GM06990 (cell line): ENCODE measurements around the gene ECHDC3.

ENCODE experiments used
- DNase-seq: peaks from one replicate; pipeline ENCODE4 v3.0.0-alpha.2; 2011; ENCODE audit not compliant: insufficient read length; ENCODE audit errors: extremely low read depth
- H3K27me3 ChIP-seq: replicated peaks from 2 replicates; pipeline ENCODE4 v1.6.0; 2011; ENCODE audit warnings: low read length; ENCODE audit not compliant: control insufficient read depth, insufficient read depth
- H3K36me3 ChIP-seq: 2 replicates; pipeline ENCODE4 v1.5.1; 2011; ENCODE audit warnings: low read length; ENCODE audit not compliant: control insufficient read depth, insufficient read depth
- H3K4me3 ChIP-seq: replicated peaks from 2 replicates; pipeline ENCODE4 v1.5.1; 2011; ENCODE audit warnings: low read depth, mild to moderate bottlenecking, control low read depth, low read length
- TF ChIP-seq, protein P1 (sequence below): IDR thresholded peaks from 2 replicates; pipeline ENCODE4 v1.5.1; 2011; ENCODE audit warnings: low read length, control low read depth, mild to moderate bottlenecking, inconsistent platforms; ENCODE audit not compliant: insufficient read depth, poor library complexity, severe bottlenecking

Gene ECHDC3

DNA sequence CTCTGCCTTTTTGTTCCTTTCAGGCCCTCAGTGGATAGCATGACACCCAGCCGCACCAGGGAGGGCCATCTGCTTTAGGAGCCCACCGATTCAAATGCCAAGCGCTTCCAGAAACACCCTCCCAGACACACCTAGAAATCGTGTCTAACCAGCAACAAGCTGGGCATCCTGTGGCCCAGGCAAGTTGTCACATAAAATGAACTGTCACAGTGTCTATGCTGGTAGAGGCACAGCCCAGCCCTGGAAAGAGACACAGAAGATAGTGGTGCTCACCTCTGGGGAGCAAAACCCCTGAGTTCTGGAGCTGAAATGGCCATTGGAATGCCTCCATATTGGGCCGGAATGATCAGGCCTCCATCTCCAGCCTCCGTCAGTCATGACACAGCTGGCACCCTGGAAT lies 38.9 kb downstream of the ECHDC3 start:
- Histone ChIP-seq H3K4me3 (no peak overlapping the region), H3K36me3 (no peaks in the 10 kb centered on the region), H3K27me3 (no peaks in the 10 kb centered on the region; the same call in 1 of the 2 replicates)
- TF ChIP-seq, protein P1, sequence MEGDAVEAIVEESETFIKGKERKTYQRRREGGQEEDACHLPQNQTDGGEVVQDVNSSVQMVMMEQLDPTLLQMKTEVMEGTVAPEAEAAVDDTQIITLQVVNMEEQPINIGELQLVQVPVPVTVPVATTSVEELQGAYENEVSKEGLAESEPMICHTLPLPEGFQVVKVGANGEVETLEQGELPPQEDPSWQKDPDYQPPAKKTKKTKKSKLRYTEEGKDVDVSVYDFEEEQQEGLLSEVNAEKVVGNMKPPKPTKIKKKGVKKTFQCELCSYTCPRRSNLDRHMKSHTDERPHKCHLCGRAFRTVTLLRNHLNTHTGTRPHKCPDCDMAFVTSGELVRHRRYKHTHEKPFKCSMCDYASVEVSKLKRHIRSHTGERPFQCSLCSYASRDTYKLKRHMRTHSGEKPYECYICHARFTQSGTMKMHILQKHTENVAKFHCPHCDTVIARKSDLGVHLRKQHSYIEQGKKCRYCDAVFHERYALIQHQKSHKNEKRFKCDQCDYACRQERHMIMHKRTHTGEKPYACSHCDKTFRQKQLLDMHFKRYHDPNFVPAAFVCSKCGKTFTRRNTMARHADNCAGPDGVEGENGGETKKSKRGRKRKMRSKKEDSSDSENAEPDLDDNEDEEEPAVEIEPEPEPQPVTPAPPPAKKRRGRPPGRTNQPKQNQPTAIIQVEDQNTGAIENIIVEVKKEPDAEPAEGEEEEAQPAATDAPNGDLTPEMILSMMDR = no peak
- no peak for DNase-seq

DNA sequence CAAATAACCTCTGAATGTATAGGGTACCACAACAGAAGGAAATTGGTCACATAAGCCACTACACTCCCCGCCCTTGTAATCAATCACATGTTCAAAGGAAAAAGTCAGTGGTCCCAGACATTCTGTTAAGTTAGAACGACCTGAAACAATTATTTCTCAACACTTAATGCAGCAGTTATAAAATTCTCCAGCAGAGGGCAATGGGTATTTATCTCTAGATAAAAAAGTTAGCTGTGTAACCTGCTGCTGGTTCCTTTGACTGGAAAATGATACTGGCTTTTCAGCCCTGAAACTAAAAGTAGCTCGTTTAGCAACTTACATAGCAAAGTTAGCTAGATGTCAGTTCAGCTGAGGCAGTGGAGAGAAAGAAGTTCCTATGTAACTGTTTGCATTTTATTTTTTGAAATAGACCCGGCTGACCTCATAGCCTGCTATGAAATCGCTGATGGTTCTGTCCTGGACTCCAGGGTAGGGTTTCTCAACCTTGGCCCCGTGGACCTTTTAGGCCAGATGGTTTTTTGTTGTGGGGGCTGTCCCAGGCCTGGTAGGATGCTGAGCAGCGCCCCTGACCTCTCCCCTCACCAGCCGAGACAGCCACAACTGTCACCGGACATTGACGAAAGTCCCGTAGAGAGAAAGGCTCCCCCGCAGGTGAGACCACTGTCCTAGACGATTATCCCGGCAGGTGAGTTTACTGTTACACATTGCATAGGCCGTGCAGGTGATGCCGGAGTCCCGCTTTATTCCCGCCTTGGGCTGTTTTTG lies 40.8 kb downstream of the ECHDC3 start:
- Histone ChIP-seq H3K4me3 (no peak overlapping the region), H3K36me3 (no peaks in the 10 kb centered on the region), H3K27me3 (no peaks in the 10 kb centered on the region; the same call in 1 of the 2 replicates)
- no peak for DNase-seq
- TF ChIP-seq, protein P1 = peak; percentile 64

DNA sequence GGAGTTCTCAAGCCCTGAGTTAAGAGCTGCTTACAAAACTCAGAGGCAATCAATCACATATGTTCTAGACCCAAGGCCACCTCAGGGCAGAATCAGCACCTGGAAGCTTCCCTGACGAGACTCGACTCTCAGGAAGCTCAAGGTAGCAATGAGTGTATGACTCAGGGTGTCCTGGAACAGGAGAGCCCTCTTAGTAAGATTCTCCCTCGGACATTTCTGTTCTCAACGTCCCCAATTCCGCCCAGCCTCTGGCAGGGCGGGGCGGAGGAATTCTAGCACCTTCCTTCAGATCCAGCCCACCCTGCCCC lies 41.3 kb downstream of the ECHDC3 start:
- H3K4me3 ChIP-seq = no peak overlapping the region
- H3K27me3 ChIP-seq = no peaks in the 10 kb centered on the region; the same call in 1 of the 2 replicates
- TF ChIP-seq, protein P1 = no peak
- H3K36me3 ChIP-seq = no peaks in the 10 kb centered on the region
- no peak for DNase-seq

DNA sequence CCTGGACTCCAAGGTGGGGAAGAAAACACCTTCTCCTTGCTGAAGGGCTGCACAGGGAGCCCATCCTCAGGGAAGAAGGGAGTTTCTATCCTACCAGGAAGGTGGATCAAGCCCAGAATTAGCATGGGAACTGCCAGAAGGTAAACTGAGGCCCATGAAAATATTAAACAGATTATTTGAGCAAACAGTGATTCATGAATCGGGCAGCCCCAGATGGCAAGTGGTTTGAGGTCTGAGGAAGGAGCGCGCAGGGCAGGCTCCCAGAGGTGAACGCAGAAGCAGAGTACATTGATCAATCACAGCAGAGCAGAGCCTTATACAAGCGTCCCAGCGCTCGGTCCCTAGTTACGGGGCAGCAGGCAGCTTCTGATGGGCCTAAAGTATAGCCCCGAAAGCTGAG lies 45.2 kb downstream of the ECHDC3 start:
- H3K4me3 ChIP-seq = no peak overlapping the region
- H3K27me3 ChIP-seq = no peaks in the 10 kb centered on the region; the same call in 1 of the 2 replicates
- no peak for DNase-seq
- TF ChIP-seq, protein P1 = no peak
- H3K36me3 ChIP-seq = no peaks in the 10 kb centered on the region

DNA sequence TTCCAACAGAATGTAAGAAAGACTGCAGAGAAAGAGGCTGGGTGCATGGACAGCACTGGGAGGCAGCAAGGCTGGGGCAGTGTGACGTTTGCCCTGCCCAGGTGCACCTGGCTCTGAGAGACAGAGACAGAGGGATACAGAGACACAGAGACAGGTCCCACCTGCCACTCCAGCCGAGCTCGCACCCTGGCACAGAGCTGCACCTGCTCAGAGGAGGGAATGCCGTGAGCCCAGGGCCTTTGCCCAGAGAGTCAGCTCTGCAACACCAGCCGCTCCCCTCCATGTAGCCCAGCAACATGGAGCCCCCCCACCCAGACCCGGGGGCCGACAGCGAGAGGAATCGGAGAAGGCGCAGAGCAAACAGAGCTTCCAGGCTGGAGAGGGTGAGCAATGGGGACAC lies 45.7 kb downstream of the ECHDC3 start:
- no peaks in the 10 kb centered on the region; the same call in 1 of the 2 replicates for H3K27me3 ChIP-seq
- H3K4me3 ChIP-seq = no peak overlapping the region
- no peaks in the 10 kb centered on the region for H3K36me3 ChIP-seq
- no peak for DNase-seq
- TF ChIP-seq, protein P1 = no peak

DNA sequence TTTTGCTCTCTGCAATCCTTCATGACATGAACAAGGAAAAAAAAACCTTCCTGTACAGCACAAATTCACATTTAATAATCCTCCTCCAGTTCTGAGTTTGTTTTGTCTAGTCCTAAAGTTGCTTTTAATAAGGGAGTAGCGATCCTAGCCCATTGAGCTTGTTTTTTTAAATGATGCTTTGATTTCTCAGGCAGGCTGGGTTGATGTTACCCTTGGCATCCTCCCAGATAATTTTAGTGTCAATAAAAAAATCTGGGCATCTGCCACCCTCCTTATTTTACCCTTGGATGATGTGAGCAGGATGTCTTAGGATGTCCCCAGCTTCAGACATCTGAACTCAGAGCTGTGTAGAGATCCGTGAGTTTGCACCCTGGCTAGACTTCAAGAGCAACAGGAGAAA lies 47.1 kb downstream of the ECHDC3 start:
- Histone ChIP-seq H3K27me3 (no peaks in the 10 kb centered on the region; the same call in 1 of the 2 replicates), H3K4me3 (no peak overlapping the region), H3K36me3 (no peaks in the 10 kb centered on the region)
- TF ChIP-seq, protein P1 = no peak
- no peak for DNase-seq
